GM18505 (cell line): ENCODE measurements around the gene KIF4A.
"Not testable (repeated sequence)": the region's sequence is repeated elsewhere in the genome, so short reads cannot be mapped to it uniquely, and the experiment has no call there.

Experiments used
- ATAC-seq: cut with Tn5 transposase; IDR thresholded peaks from one replicate; pipeline ENCODE4 v1.9.1; 2021; ENCODE audit not compliant: unreplicated experiment
- POLR2A ChIP-seq: IDR thresholded peaks from 4 replicates; pipeline ENCODE4 v1.6.1; 2011; ENCODE audit warnings: borderline replicate concordance; ENCODE audit not compliant: insufficient read depth, insufficient read length; ENCODE audit errors: extremely low read depth

The KIF4A gene

DNA sequence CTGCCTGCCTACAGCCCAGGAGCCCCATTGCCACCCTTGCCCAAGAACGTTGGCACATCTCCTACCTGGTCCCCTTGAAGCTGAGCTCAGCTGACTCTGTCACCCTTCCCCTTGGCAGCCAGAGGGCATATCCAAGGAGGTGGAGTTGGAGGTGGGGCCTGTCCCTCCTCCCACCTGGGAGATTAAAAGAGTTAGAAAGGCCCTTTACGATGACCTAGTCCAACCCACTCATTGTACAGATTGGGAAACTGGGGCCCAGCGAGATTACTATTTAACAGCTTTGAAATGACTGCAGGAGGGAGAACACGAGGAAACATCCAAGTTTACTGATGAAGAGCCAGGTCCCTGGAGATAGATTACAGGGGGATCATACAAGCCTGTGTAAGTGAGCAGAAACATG is 29.8 kb upstream of the KIF4A start, which contains the start of gene P2RY4:
Gene P2RY4, minus strand, starts transcription at position 101 of the 400 bp plus-strand sequence. CDS start 580 bp downstream, outside the sequence.
- no peak for TF ChIP-seq POLR2A
- no peak for ATAC-seq

DNA sequence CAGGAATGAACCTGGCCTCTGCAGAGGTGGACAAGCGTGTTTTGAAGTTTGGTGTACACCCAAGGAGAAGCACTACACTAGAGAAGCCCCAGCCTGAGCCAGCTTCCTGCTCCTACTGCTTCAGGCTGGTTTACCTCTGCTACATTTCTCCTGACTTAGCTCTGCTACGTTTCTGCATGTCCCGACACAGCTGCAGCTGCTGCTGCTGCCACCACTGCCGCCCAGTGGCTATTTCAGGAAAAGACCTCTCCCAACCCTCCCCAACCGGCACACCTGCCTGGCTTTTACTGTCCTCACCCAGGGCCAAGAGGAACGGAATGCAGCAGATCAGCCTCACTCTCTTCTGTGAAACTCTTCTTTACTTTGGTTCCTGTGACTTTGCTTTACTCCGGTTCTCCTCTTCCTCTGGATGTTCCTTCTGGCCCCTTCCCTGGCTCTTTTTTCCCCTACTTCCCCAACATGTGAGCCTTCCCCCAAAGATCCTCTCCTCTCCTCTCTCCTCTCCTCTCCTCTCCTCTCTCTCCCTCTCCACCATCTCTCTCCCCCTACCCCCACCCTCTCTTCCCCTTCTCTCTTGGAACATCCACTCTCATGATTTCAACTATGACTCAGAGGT is 26.8 kb upstream of the KIF4A start:
- no peak for ATAC-seq
- TF ChIP-seq POLR2A = no peak

DNA sequence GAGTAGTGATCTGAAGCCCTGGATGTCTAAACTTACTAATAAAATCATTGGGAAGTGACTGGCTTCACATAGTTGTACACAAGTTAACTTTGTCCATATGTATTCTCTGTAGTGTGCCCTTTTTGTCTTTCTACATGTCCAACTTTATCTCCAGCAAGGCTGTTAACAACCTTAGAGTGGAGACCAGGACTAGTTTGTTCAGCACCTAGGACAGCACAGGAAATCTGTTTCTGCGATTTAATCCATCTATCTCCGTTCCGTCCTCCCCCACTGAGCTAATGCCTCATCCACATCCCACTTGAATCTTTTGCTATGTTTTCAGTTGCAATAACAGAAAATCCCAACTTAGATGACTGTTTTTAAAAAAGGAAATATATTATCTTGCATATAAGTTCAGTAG is 25.1 kb upstream of the KIF4A start:
- no peak for TF ChIP-seq POLR2A
- no peak for ATAC-seq

DNA sequence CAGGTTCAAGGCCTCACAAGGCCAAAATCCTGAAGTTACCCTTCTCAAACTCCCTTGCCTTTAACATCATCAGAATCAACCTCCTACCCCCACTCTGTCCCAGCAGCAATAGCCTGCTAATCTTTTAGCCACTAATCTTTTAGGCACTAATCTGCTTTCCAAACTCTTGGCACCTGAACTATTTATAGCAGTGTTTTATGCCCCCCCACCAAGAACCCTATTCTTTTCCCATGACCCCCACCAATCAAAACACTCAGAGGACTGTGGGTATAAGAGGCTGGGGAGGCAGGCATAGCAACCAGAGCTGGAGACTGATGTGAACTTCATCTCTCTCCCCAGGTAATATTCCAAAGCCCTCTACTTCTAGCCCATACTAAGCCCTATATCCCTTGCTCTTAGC is 21.9 kb upstream of the KIF4A start, which contains the start of gene ARR3:
Gene ARR3, plus strand, starts transcription at position 301 of the 400 bp plus-strand sequence. CDS start 1,052 bp downstream, outside the sequence.
- no peak for ATAC-seq
- TF ChIP-seq POLR2A = no peak

- ATAC-seq = not testable (repeated sequence)
These were observed 15.9 kb upstream of the KIF4A start for GRCh38 chrX:70274029-70274428.

GRCh38 chrX:70279081-70279480 is 10.8 kb upstream of the KIF4A start:
- no peak for TF ChIP-seq POLR2A

GRCh38 chrX:70280573-70280972 is 9.3 kb upstream of the KIF4A start:
- TF ChIP-seq POLR2A = no peak
- no peak for ATAC-seq

More at GRCh38 chrX:70279081-70279480, 10.8 kb upstream of the KIF4A start:
- ATAC-seq = no peak

DNA sequence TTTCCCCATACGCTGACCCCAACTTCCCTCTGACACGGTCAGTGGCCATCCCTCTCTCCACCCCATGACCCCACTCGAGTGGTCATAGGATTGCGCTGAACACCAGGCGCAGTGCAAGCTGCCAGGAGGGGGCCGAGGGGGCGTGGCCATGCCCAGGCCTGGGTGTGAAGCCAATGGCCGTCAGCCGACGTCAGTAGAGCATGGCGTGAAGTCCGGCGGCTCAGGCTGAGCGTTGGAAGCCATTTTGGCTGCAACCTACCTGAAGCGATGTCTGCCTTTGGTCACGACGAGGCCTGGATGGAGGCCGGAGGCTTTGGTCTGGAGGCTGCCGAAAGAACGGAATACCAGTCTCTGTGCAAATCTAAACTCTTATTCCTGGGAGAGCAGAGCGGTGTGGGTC is 8.0 kb upstream of the KIF4A start, which contains the start of gene RAB41:
Gene RAB41, plus strand, starts transcription at position 222 of the 400 bp plus-strand sequence. Its CDS starts 46 bp downstream, at position 268.
- no peak for ATAC-seq
- TF ChIP-seq POLR2A = no peak

GRCh38 chrX:70289168-70289792 is 624 bp upstream of the KIF4A start:
- no peak for TF ChIP-seq POLR2A
- ATAC-seq = no peak

- TF ChIP-seq POLR2A = no peak
- no peak for ATAC-seq
These were observed 2.9 kb downstream of the KIF4A start for GRCh38 chrX:70292788-70293187.

GRCh38 chrX:70293621-70294020 is 3.7 kb downstream of the KIF4A start:
- no peak for TF ChIP-seq POLR2A
- ATAC-seq = no peak

- no peak for ATAC-seq
These were observed 11.8 kb downstream of the KIF4A start for GRCh38 chrX:70301716-70302115.

GRCh38 chrX:70313503-70313902 is 23.6 kb downstream of the KIF4A start:
- TF ChIP-seq POLR2A = no peak
- no peak for ATAC-seq

More at GRCh38 chrX:70301716-70302115, 11.8 kb downstream of the KIF4A start:
- TF ChIP-seq POLR2A = no peak

GRCh38 chrX:70322784-70323183 is 32.9 kb downstream of the KIF4A start:
- no peak for ATAC-seq
- no peak for TF ChIP-seq POLR2A

DNA sequence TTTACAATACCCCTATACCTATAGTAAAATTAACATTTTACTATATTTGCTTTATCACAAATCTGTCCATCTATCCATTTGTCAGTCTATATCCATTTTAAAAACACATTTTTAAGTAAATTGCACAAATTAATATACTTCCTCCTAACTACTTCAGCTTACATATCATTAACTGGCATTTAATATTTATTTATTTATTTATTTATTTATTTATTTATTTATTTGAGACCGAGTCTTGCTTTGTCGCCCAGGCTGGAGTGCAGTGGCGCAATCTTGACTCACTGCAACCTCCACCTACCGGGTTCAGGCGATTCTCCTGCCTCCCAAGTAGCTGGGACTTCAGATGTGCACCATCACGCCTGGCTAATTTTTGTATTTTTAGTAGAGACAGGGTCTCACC is 33.7 kb downstream of the KIF4A start:
- not testable (repeated sequence) for ATAC-seq
